ENCODE measurements around the gene CRYZL1.

The CRYZL1 gene

GRCh38 chr21:33558777-33559421 is 82.6 kb downstream of the CRYZL1 start:
- no peak for DNase-seq

- no peak for DNase-seq
These were observed 84.1 kb downstream of the CRYZL1 start for GRCh38 chr21:33557447-33557846.

GRCh38 chr21:33554982-33555344 is 86.6 kb downstream of the CRYZL1 start:
- no peak for DNase-seq

- no peak for DNase-seq
These were observed 87.1 kb downstream of the CRYZL1 start for GRCh38 chr21:33554236-33554981.

- DNase-seq: no peak
These were observed 88.4 kb downstream of the CRYZL1 start for GRCh38 chr21:33552999-33553598.

- no peak for DNase-seq
These were observed 89.2 kb downstream of the CRYZL1 start for GRCh38 chr21:33552093-33552998.

- DNase-seq: no peak
These were observed 89.9 kb downstream of the CRYZL1 start for GRCh38 chr21:33551664-33552063.

- no peak for DNase-seq
These were observed 90.5 kb downstream of the CRYZL1 start for GRCh38 chr21:33550772-33551660.

GRCh38 chr21:33549848-33550771 is 91.4 kb downstream of the CRYZL1 start:
- DNase-seq: no peak

- no peak for DNase-seq
These were observed 95.5 kb downstream of the CRYZL1 start for GRCh38 chr21:33546086-33546485.

GRCh38 chr21:33544451-33545195 is 96.9 kb downstream of the CRYZL1 start:
- no peak for DNase-seq

- no peak for DNase-seq
These were observed 97.9 kb downstream of the CRYZL1 start for GRCh38 chr21:33543505-33544129.

GRCh38 chr21:33542640-33543504 is 98.7 kb downstream of the CRYZL1 start, which contains the start of gene SON:
Gene SON, plus strand, starts transcription at chr21:33543038. Its CDS starts 55 bp downstream, at chr21:33543093.
- DNase-seq: peak; percentile 95

GRCh38 chr21:33541756-33542639 is 99.5 kb downstream of the CRYZL1 start, which contains the start of gene GART:
Gene GART, minus strand, starts transcription at chr21:33542117. Its CDS starts 2,802 bp downstream, at chr21:33539315.
- DNase-seq: peak; percentile 92

- DNase-seq: no peak
These were observed 100.3 kb downstream of the CRYZL1 start for GRCh38 chr21:33541105-33541711.

GRCh38 chr21:33540711-33541104 is 100.8 kb downstream of the CRYZL1 start:
- DNase-seq: no peak

- no peak for DNase-seq
These were observed 101.9 kb downstream of the CRYZL1 start for GRCh38 chr21:33539616-33540015.

All from activated CD8-positive, alpha-beta memory T cell treated with anti-CD3 and anti-CD28 coated beads for 24 hours (primary cell).